ENCODE data around the gene SEBOX. TPM values are rescaled to one million over a fixed set of nuclear protein-coding genes. Genes with fewer than 3 reads are reported as not detected.

Gene SEBOX
- total RNA-seq, 1 experiment from 2014 or later, result not detected

- DNase-seq (ENCODE audit: low read depth), result no peak
These were observed 44.6 kb downstream of the SEBOX start for GRCh38 chr17:28320215-28321061.

DNA sequence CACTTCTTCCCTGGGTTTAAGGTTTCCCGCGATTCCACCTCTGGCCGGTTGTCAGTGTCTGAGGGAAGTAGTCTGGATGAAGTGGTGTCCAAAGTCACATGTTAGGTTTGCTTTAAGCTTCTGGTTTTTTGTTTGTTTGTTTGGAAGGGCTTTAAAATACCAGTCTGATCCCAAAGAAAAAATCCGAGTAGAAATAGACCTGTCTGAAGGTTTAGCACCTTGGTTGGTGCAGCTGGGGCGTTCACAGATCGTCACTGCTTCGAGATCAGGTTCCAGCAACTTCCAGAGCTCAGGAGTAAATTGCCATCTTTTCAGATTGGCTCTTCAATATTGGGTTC lies 45.4 kb downstream of the SEBOX start:
- peak; percentile 25 for DNase-seq (ENCODE audit: low read depth)

DNA sequence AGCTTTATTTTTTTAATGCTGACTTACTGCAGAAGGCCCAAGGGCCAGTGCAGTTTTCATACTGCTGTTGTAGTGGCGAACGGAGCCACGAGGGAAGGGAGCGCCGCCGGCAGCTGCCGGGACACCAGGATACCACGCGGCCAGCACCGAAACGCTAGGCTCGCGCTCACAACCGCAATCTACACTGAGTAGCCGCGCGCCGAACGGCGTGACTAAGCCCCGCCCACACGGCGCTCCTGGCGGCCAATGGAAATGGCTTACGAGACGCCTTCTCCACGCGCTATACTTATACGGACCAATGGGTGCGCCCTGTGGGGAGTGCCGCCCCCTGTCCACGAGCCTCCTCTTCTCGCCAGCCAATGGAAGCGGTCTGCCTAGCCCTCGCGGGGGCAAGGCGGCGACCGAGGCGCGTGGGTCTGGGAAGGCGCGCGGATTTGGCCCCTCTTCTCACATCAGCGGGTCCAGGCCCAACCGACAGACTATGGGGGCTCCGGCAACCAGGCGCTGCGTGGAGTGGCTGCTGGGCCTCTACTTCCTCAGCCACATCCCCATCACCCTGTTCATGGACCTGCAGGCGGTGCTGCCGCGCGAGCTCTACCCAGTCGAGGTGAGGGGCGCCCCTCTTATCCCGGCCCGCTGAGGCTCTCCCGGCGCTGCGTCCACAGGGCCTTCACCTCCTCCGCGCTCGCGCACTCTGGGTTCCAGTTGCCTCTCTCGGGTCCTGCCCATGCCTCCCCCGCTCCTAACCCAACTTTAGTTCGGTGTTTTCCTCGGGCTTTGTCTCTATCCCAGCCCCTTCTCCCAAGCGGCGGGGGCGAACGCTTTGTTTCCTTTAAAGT lies 46.0 kb downstream of the SEBOX start, which contains the start of gene TMEM97:
Gene TMEM97 (plus strand): TSS at position 442 of the 839 bp plus-strand sequence. CDS start 40 bp downstream, at position 482.
- DNase-seq (ENCODE audit: low read depth), result peak; percentile 97

GRCh38 chr17:28317966-28318758 lies 46.8 kb downstream of the SEBOX start:
- no peak for DNase-seq (ENCODE audit: low read depth)

DNA sequence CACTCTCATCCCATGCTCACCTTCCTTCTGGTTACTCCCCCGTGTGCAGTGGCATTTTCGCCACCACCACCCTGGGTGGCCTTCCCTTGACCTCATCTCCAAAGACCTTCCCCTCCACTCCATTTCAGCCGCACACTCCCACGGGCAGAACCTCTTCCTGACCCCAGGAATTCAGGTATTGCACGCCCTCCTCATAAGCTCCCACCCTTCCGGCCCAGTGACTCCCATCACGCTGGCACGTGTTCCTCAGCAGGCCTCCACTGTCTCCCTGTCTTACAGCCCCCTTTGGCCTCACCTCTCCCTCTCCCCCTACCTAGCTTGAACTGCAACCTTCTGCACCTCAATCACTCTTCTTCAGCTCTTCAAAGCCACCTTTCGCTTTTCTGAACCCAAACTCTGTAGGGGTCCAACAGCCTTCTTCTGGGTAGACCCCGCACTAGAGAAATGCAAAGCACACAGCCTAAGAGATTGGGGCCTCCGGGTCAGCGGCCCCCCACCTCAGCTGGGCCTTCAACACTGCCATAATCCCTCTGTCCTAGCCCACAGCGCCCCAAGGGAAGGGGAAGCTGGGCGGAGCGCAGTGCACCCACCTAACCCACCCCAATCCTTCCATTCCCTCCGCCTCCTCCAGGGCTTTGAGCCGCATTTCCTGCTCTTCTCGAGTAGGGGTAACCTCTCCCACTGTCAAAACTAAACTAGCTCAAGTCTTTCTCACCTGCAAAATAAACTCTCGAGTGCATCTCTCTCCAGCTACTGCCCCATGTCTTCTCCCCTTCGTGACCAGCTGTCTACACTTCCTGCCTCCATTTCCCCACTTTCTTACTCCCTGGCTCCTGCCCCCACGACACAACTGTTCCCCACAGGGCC lies 47.7 kb downstream of the SEBOX start:
- DNase-seq (ENCODE audit: low read depth), result no peak

DNA sequence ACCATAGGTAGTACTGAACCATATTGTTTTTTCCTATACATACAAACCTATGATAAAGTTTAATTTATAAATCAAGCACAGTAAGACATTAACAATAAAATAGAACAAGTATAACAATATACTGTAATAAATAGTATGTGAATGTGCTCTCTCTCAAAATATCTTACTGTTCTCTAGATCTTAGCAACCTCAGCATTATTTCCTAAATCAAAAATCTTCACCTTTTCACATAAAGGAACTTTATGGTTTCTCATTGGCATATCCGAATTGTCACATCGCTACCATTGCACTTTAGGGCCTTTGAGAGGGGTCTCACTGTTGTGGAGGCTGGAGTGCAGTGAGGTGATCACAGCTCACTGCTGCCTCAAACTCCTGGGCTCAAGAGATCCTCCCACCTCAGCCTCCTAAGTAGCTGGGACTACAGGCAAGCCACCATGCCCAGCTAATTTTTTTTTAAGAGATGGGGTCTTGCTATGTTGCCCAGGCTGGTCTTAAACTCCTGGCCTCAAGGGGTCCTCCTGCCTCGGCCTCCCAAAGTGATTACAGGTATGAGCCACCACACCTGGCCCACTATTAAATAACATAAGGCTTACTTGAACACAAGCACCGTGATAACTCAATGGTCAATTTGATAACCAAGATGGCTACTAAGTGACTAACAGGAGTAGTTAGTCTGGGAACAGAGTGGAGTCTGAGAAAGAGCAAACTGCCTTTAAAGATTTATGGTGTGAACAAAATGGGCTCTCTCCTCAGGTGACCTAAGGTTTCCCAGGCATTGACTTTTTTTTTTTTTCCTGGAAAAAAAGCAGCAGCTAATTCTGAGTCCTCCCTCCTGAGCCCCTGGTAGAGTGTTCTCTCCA lies 48.9 kb downstream of the SEBOX start:
- no peak for DNase-seq (ENCODE audit: low read depth)

GRCh38 chr17:28313841-28314240 lies 51.2 kb downstream of the SEBOX start:
- no peak for DNase-seq (ENCODE audit: low read depth)

Other genes with a start within 250 kb of the SEBOX start
- gene TMEM97, start 46.0 kb downstream of the SEBOX start, total RNA-seq (2014; rRNA removed; shearing (Covaris generic)), result 41.3 and 52.9 TPM in 2 replicates
- gene IFT20, start 29.7 kb downstream of the SEBOX start, total RNA-seq (2014; rRNA removed; shearing (Covaris generic)), result 48.6 and 63.8 TPM in 2 replicates
- gene TNFAIP1, start 29.4 kb downstream of the SEBOX start, total RNA-seq (2014; rRNA removed; shearing (Covaris generic)), result 53.1 and 64.8 TPM in 2 replicates
- 173 and 192 TPM in 2 replicates for gene POLDIP2, start 7.7 kb downstream of the SEBOX start, total RNA-seq (2014; rRNA removed; shearing (Covaris generic))
- gene VTN, start 5.1 kb upstream of the SEBOX start, total RNA-seq (2014; rRNA removed; shearing (Covaris generic)), result not detected in 2 replicates
- gene SARM1, start 6.5 kb upstream of the SEBOX start, total RNA-seq (2014; rRNA removed; shearing (Covaris generic)), result 3.9 and 10.9 TPM in 2 replicates
- gene SLC46A1, start 41.0 kb upstream of the SEBOX start, total RNA-seq (2014; rRNA removed; shearing (Covaris generic)), result 2.2 and 2.4 TPM in 2 replicates
- gene SLC13A2, start 108.4 kb upstream of the SEBOX start, total RNA-seq (2014; rRNA removed; shearing (Covaris generic)), result not detected in 2 replicates
- gene FOXN1, start 141.1 kb upstream of the SEBOX start, total RNA-seq (2014; rRNA removed; shearing (Covaris generic)), result not detected in 2 replicates
- gene UNC119, start 187.4 kb upstream of the SEBOX start, total RNA-seq (2014; rRNA removed; shearing (Covaris generic)), result 57.8 and 58.4 TPM in 2 replicates
- gene PIGS, start 206.3 kb upstream of the SEBOX start, total RNA-seq (2014; rRNA removed; shearing (Covaris generic)), result 34.1 and 43.0 TPM in 2 replicates
- 17.1 and 18.4 TPM in 2 replicates for gene ALDOC, start 211.7 kb upstream of the SEBOX start, total RNA-seq (2014; rRNA removed; shearing (Covaris generic))
- gene SPAG5, start 233.8 kb upstream of the SEBOX start, total RNA-seq (2014; rRNA removed; shearing (Covaris generic)), result 84.5 and 93.0 TPM in 2 replicates
- 2.8 and 5.8 TPM in 2 replicates for gene RSKR, start 249.0 kb upstream of the SEBOX start, total RNA-seq (2014; rRNA removed; shearing (Covaris generic))

Data from HT1080 (cell line).